Gastroesophageal sphincter (tissue), 3 donors: ENCODE results near the gene RNF43.

Source experiments
- CTCF ChIP-seq, 4 experiments: fragments of 200-600 bp in 2 of 4; fragments of 450-650 bp in 2 of 4; sonication (generic) in 1 of 4; IDR thresholded peaks; one replicate each; pipeline ENCODE4 v1.5.1; 2017 to 2019; ENCODE audit warnings: antibody characterized with exemption in 4 of 4, mild to moderate bottlenecking in 2 of 4, moderate library complexity in 2 of 4
- EP300 ChIP-seq: sonication (generic); formaldehyde crosslinking; IDR thresholded peaks from one replicate; pipeline ENCODE4 v1.6.1; 2017; ENCODE audit warnings: antibody characterized with exemption, mild to moderate bottlenecking
- POLR2A ChIP-seq, 2 donors: fragments of 450-650 bp; IDR thresholded peaks; one replicate each; pipeline ENCODE4 v1.6.1; 2017; ENCODE audit warnings: antibody characterized with exemption in 2 of 2, mild to moderate bottlenecking in 2 of 2, moderate library complexity in 1 of 2
- POLR2AphosphoS5 ChIP-seq: sonication (generic); formaldehyde crosslinking; IDR thresholded peaks from one replicate; pipeline ENCODE4 v1.6.1; 2017; ENCODE audit warnings: antibody characterized with exemption

GRCh38 chr17:58436245-58436644 is 18.9 kb upstream of the RNF43 start:
- no peak for TF ChIP-seq CTCF (IDR thresholded peaks at IDR 0.05)
- no peak for TF ChIP-seq POLR2AphosphoS5
- no peak for TF ChIP-seq POLR2A (IDR thresholded peaks at IDR 0.05)
- no peak for TF ChIP-seq EP300
